Testis (tissue), 2 donors: ENCODE results near the gene NLK.

ENCODE experiments used
- POLR2A ChIP-seq: fragments of 450-650 bp; IDR thresholded peaks from one replicate; pipeline ENCODE4 v1.6.1; 2017; ENCODE audit warnings: antibody characterized with exemption, mild to moderate bottlenecking, moderate library complexity
- TF ChIP-seq, protein P1 (sequence below), 3 experiments: fragments of 450-650 bp in 2 of 3; fragments of 200-600 bp in 1 of 3; sonication (generic) in 1 of 3; IDR thresholded peaks; one replicate each; pipeline ENCODE4 v1.5.1; 2016 to 2019; ENCODE audit warnings: antibody characterized with exemption in 3 of 3, mild to moderate bottlenecking in 2 of 3, moderate library complexity in 1 of 3

DNA sequence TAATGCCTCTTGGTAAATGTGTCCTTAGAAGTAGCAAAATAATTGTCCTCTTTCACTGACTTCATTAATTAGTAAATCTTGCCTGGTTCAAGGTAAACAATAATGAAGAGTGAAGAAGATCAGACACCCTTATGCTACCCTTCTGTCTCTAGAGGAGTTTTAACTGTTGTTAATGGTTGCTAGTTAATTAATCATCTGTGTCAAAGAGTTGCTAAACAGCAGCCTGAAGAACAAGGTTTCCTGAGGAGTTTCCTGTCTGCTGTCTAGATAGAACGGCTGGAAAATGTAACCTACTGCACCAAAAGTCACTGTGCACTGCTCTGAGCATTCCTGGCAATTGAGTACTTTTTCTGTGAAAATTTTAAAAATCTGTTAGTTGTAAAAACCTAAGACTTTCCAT is 131.3 kb downstream of the NLK start:
- TF ChIP-seq, protein P1, sequence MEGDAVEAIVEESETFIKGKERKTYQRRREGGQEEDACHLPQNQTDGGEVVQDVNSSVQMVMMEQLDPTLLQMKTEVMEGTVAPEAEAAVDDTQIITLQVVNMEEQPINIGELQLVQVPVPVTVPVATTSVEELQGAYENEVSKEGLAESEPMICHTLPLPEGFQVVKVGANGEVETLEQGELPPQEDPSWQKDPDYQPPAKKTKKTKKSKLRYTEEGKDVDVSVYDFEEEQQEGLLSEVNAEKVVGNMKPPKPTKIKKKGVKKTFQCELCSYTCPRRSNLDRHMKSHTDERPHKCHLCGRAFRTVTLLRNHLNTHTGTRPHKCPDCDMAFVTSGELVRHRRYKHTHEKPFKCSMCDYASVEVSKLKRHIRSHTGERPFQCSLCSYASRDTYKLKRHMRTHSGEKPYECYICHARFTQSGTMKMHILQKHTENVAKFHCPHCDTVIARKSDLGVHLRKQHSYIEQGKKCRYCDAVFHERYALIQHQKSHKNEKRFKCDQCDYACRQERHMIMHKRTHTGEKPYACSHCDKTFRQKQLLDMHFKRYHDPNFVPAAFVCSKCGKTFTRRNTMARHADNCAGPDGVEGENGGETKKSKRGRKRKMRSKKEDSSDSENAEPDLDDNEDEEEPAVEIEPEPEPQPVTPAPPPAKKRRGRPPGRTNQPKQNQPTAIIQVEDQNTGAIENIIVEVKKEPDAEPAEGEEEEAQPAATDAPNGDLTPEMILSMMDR (IDR thresholded peaks at IDR 0.05), result no peak
- TF ChIP-seq POLR2A, result no peak
